Testis (tissue), 2 donors: ENCODE results near the gene IFT25.

ENCODE experiments used
- CTCF ChIP-seq, 3 experiments: fragments of 450-650 bp in 2 of 3; fragments of 200-600 bp in 1 of 3; sonication (generic) in 1 of 3; IDR thresholded peaks; one replicate each; pipeline ENCODE4 v1.5.1; 2016 to 2019; ENCODE audit warnings: antibody characterized with exemption in 3 of 3, mild to moderate bottlenecking in 2 of 3, moderate library complexity in 1 of 3
- POLR2A ChIP-seq: fragments of 450-650 bp; IDR thresholded peaks from one replicate; pipeline ENCODE4 v1.6.1; 2017; ENCODE audit warnings: antibody characterized with exemption, mild to moderate bottlenecking, moderate library complexity

GRCh38 chr1:53893999-53894636 is 51.4 kb downstream of the IFT25 start, which contains the start of gene DIO1:
- TF ChIP-seq CTCF (IDR thresholded peaks at IDR 0.05) (no peak), POLR2A (no peak)
